ENCODE results near the gene DHX40.
"Not testable (repeated sequence)": the region's sequence is repeated elsewhere in the genome, so short reads cannot be mapped to it uniquely, and the experiment has no call there.

DHX40 gene

DNA sequence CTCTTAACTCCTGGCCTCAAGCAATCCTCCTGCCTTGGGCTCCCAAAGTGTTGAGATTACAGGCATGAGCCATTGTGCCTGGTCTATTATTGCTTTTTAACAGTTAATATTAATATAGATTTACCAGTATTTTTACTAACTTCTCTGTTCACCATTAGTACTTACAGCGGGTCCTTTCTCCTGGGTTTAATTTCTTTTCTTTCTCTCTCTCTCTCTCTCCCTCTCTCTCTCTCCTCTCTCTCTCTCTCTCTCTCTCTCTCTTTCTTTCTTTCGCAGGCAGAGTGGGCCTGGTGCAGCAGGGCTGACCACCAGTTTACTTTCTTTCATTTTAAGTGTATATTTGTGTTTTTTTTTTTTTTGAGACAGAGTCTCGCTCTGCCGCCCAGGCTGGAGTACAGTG lies 14.7 kb upstream of the DHX40 start:
- Histone ChIP-seq H3K36me3 (no peaks in the 10 kb centered on the region), H3K27ac (no peak overlapping the region), H3K9me3 (ENCODE audit: severe bottlenecking) (no peaks in the 10 kb centered on the region), H3K4me3 (ENCODE audit: low read depth, low read length) (no peak overlapping the region), H3K27me3 (ENCODE audit: insufficient read depth, low read depth, severe bottlenecking) (no peaks in the 10 kb centered on the region)
- DNase-seq, result no peak
- TF ChIP-seq, protein P1, sequence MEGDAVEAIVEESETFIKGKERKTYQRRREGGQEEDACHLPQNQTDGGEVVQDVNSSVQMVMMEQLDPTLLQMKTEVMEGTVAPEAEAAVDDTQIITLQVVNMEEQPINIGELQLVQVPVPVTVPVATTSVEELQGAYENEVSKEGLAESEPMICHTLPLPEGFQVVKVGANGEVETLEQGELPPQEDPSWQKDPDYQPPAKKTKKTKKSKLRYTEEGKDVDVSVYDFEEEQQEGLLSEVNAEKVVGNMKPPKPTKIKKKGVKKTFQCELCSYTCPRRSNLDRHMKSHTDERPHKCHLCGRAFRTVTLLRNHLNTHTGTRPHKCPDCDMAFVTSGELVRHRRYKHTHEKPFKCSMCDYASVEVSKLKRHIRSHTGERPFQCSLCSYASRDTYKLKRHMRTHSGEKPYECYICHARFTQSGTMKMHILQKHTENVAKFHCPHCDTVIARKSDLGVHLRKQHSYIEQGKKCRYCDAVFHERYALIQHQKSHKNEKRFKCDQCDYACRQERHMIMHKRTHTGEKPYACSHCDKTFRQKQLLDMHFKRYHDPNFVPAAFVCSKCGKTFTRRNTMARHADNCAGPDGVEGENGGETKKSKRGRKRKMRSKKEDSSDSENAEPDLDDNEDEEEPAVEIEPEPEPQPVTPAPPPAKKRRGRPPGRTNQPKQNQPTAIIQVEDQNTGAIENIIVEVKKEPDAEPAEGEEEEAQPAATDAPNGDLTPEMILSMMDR (IDR thresholded peaks at IDR 0.05; ENCODE audit: low read depth, low read length), result no peak

DNA sequence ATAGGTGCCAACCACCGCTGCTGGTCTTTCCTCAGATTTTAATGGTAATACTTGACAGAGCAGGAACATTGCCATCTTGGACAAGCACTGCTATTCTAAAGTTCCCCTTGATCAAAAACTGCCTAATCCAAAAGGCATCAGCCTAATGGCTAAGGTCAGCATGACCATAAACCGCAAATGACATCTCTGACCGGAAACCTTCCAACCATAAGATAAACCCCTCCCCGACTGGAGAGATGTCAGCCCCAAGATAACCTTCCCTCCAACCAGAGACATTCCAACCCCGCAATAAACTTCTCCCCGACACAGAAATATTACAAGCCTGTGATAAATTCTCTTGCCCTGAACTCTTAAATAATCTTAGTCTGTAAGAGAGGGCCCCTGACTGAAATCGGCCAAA lies 7.4 kb upstream of the DHX40 start:
- TF ChIP-seq, protein P1 (IDR thresholded peaks at IDR 0.05; ENCODE audit: low read depth, low read length), result no peak
- Histone ChIP-seq H3K9me3 (ENCODE audit: severe bottlenecking) (no peaks in the 10 kb centered on the region), H3K4me3 (ENCODE audit: low read depth, low read length) (no peak overlapping the region), H3K27me3 (ENCODE audit: insufficient read depth, low read depth, severe bottlenecking) (no peaks in the 10 kb centered on the region), H3K36me3 (no peaks in the 10 kb centered on the region), H3K27ac (no peak overlapping the region)
- DNase-seq, result no peak

DNA sequence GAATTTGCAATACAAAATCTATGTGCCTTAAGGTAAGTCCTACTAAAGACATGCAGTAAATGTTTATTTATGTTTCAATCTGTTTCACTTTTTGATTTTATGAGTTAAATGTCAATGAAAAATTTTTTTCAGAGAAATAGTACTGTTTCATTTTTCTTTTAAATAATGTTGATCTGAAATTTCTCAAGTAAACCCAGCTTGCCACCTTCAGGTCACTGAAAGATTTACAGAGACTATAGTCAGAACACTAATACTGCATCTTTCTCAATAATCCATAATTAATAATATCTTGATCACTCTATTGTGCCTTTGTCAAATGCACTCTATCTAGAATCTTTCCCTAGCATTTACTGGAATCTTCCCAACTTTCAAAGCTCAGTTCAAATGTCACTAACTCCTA lies 6.5 kb upstream of the DHX40 start:
- TF ChIP-seq, protein P1 (IDR thresholded peaks at IDR 0.05; ENCODE audit: low read depth, low read length), result 0 out of 2 replicates have a peak, but pooled peaks have one; percentile 6
- Histone ChIP-seq H3K36me3 (no peaks in the 10 kb centered on the region), H3K4me3 (ENCODE audit: low read depth, low read length) (no peak overlapping the region), H3K27me3 (ENCODE audit: insufficient read depth, low read depth, severe bottlenecking) (no peaks in the 10 kb centered on the region), H3K27ac (no peak overlapping the region), H3K9me3 (ENCODE audit: severe bottlenecking) (no peaks in the 10 kb centered on the region)
- no peak for DNase-seq

DNA sequence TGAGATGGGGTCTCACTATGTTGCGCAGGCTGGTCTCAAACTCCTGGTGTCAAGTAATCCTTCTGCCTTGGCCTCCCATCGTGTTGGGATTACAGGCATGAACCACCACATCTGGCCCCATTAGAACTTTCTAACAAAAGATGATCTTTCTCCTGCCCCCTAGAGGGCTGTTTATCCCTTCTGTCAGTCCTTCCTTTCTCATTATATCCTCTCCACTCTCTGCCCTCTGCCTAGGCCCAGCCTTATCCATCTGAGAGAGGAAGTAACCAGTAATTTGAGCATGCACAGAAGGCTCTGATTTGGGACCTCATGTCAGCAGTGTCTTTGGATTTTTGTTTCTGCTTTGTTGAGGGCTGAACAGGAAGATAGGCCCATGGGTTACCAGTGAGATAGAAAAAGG lies 4.4 kb upstream of the DHX40 start:
- Histone ChIP-seq H3K27ac (no peak overlapping the region), H3K36me3 (peaks cover 4% of the 10 kb centered on the region), H3K27me3 (ENCODE audit: insufficient read depth, low read depth, severe bottlenecking) (no peaks in the 10 kb centered on the region), H3K9me3 (ENCODE audit: severe bottlenecking) (peaks cover 11% of the 10 kb centered on the region), H3K4me3 (ENCODE audit: low read depth, low read length) (no peak overlapping the region)
- TF ChIP-seq, protein P1 (IDR thresholded peaks at IDR 0.05; ENCODE audit: low read depth, low read length), result peak; percentile 49; the same call in 1 of the 2 replicates
- peak; percentile 35 for DNase-seq

DNA sequence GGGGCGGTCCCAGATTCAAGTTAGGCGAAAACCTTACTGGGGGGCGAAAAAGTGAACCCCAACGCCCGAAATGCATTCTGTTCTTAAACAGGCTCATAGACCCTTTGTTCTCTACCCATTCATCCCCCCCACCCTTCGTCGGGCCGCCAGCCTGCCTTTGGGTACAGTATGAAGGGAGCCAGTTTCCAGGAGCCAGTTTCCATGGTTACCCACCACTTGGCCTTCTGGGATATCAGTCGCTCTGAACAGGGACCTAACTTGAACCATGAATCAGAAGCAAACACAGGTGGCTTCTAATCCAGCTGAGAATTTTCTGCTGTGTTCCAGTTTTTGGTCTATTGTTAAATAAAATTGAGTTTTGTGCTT lies 532 bp downstream of the DHX40 start:
- H3K27ac ChIP-seq, result peak overlapping the region; percentile 75
- no peaks in the 10 kb centered on the region for H3K27me3 ChIP-seq (ENCODE audit: insufficient read depth, low read depth, severe bottlenecking)
- peaks cover 11% of the 10 kb centered on the region for H3K9me3 ChIP-seq (ENCODE audit: severe bottlenecking)
- DNase-seq, result peak; percentile 75
- TF ChIP-seq, protein P1 (IDR thresholded peaks at IDR 0.05; ENCODE audit: low read depth, low read length), result no peak
- peaks cover 26% of the 10 kb centered on the region for H3K36me3 ChIP-seq
- peak overlapping the region; percentile 55 for H3K4me3 ChIP-seq (ENCODE audit: low read depth, low read length)

DNA sequence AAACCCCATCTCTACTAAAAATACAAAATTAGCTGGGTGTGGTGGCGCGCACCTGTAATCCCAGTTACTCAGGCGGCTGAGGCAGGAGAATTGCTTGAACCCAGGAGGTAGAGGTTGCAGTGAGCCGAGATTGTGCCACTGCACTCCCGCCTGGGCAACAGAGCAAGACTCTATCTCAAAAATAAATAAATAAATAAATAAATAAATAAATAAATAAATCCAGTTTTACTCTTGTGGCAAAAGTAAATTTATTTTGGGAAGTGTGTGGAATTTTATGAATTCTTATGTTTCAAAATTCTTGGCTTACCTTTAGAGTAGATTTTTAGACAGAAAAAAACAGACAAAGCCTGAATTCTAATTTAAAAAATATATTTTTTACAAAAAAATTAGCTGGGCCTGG lies 3.7 kb downstream of the DHX40 start:
- not testable (repeated sequence) for DNase-seq; H3K27ac ChIP-seq; H3K27me3 ChIP-seq (ENCODE audit: insufficient read depth, low read depth, severe bottlenecking); H3K4me3 ChIP-seq (ENCODE audit: low read depth, low read length)
- H3K9me3 ChIP-seq (ENCODE audit: severe bottlenecking), result peaks cover 11% of the 10 kb centered on the region
- peaks cover 43% of the 10 kb centered on the region for H3K36me3 ChIP-seq
